ENCODE results near the gene PRDM12. TPM values are rescaled to one million over a fixed set of nuclear protein-coding genes. Genes with fewer than 3 reads are reported as not detected.

The PRDM12 gene
- total RNA-seq, 1 experiment from 2014 or later: 0.30 TPM

- DNase-seq (ENCODE audit: extremely low read depth, low read depth): no peak
These were observed 50.3 kb downstream of the PRDM12 start for GRCh38 chr9:130714586-130715110.

DNA sequence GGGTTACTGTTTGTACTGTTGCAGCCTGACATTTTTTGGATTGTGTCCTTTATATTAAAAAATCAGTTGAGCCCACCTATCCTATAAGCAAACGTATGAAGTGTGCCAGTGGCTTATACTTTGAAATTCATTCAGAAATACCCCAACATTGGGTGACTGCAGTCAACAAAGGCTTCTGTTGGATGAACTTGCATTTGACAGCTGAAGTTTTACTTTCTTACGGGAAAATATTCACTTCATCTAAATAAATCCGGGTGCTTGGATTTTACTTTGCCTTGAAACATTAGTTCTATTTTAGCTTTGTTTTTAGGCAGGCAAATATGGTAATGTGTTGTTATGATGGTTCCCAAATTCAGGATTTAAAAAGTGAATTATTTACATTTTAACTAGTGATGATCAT lies 50.9 kb downstream of the PRDM12 start:
- no peak for DNase-seq (ENCODE audit: extremely low read depth, low read depth)

DNA sequence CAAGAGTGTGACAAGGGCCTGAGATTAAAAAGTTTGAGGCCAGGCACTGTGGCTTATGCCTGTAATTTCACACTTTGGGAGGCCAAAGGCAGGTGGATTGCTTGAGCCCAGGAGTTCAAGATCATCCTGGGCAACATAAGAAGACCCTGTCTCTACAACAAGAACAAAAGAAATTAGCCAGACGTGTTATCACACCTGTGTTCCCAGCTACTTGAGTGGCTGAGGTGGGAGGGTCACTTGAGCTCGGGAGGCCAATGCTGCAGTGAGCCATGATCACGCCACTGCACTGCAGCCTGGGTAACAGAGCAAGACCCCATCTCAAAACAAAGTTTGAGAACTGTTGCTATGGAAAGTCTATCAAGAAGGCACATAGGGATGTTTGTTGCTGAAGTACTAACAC lies 54.2 kb downstream of the PRDM12 start:
- no peak for DNase-seq (ENCODE audit: extremely low read depth, low read depth)

- DNase-seq (ENCODE audit: extremely low read depth, low read depth): no peak
These were observed 56.4 kb downstream of the PRDM12 start for GRCh38 chr9:130720762-130721161.

GRCh38 chr9:130728721-130729120 lies 64.3 kb downstream of the PRDM12 start:
- DNase-seq (ENCODE audit: extremely low read depth, low read depth): no peak

GRCh38 chr9:130729145-130729544 lies 64.8 kb downstream of the PRDM12 start:
- no peak for DNase-seq (ENCODE audit: extremely low read depth, low read depth)

DNA sequence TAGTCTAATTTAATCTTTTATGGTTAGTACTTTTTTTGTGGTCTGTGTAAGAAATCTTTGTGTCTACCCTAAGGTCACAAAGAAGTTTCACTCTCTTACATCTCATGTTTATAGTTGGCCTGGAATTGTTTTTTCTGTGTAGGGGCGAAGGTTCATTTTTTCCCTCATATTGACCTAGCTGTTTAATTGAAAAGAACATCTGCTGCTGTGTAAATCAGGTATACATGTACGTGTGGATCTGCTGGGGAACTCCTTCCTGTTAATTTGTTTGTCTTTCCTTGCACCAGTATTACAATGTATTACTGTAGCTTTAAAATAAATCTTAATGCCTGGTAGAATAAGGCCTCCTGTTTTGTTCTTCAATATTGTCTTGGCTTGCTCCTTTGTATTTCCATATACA lies 67.0 kb downstream of the PRDM12 start:
- no peak for DNase-seq (ENCODE audit: extremely low read depth, low read depth)

- no peak for DNase-seq (ENCODE audit: extremely low read depth, low read depth)
These were observed 67.7 kb downstream of the PRDM12 start for GRCh38 chr9:130732136-130732535.

Small RNA genes lying within 50 kb of the gene (small RNA-seq; reads per million reads assigned to genes)
- gene AL359092.1 (0 to 0.06 reads per million in 2 experiments), gene MIR6856 (0 reads per million in 2 experiments)

Other genes starting within 250 kb of the PRDM12 start
- gene ASS1, start 219.6 kb upstream of the PRDM12 start, total RNA-seq (2014; rRNA removed; shearing (Covaris generic)): 395 and 433 TPM in 2 replicates
- gene FUBP3, start 85.0 kb upstream of the PRDM12 start, total RNA-seq (2014; rRNA removed; shearing (Covaris generic)): 54.7 and 57.3 TPM in 2 replicates
- 45.5 and 56.5 TPM in 2 replicates for gene EXOSC2, start 29.2 kb downstream of the PRDM12 start, total RNA-seq (2014; rRNA removed; shearing (Covaris generic))
- gene ABL1, start 170.7 kb downstream of the PRDM12 start, total RNA-seq (2014; rRNA removed; shearing (Covaris generic)): 60.6 and 63.0 TPM in 2 replicates
- not detected in 2 replicates for gene QRFP, start 232.2 kb downstream of the PRDM12 start, total RNA-seq (2014; rRNA removed; shearing (Covaris generic))

Data from NCI-H460 (cell line).